Panc1 (cell line): ENCODE results near the gene AVPI1. TPM values are rescaled to one million over a fixed set of nuclear protein-coding genes. Genes with fewer than 3 reads are reported as not detected.

ENCODE experiments used
- ATAC-seq: fragments of 200-7000 bp; cut with Tn5 transposase; 2 replicates; pipeline ENCODE4 v1.9.1; 2020; ENCODE audit warnings: mild to moderate bottlenecking, moderate library complexity
- BruUV-seq: library from RNA; stranded (reverse); fragments of 400-500 nt; replicated peaks from 2 replicates; lab custom pipeline; 2021; lab: Mats Ljungman, UMichigan
- CTCF ChIA-PET: fragments of 300-600 bp; sonication (Branson Sonifier 250); formaldehyde crosslinking; loops from one replicate; lab custom pipeline; 2022; ENCODE audit warnings: antibody characterized with exemption; lab: Charles Lee
- POLR2A ChIA-PET: fragments of 300-600 bp; sonication (Branson Sonifier 250); formaldehyde crosslinking; loops from one replicate; lab custom pipeline; 2022; ENCODE audit warnings: antibody characterized with exemption; lab: Charles Lee
- DNase-seq: peaks from one replicate; pipeline ENCODE4 v3.0.0-alpha.2; 2010; ENCODE audit warnings: low read depth, low spot score
- H3K27ac ChIP-seq: 2 replicates; pipeline ENCODE4 v1.5.1; 2011; ENCODE audit warnings: mild to moderate bottlenecking, low read length, inconsistent platforms
- H3K27me3 ChIP-seq: fragments of 200-500 bp; sonication (Bioruptor generic); 2 replicates; pipeline ENCODE4 v1.6.0; 2014; ENCODE audit warnings: low read length, inconsistent platforms; ENCODE audit not compliant: control insufficient read depth, insufficient read depth
- H3K36me3 ChIP-seq: fragments of 200-500 bp; sonication (Bioruptor generic); 2 replicates; pipeline ENCODE4 v1.5.1; 2014; ENCODE audit warnings: inconsistent platforms, mild to moderate bottlenecking, low read length, moderate library complexity; ENCODE audit not compliant: control insufficient read depth, insufficient read depth
- H3K4me1 ChIP-seq: 2 replicates; pipeline ENCODE4 v1.5.1; 2011; ENCODE audit warnings: inconsistent platforms, mild to moderate bottlenecking, low read length, moderate library complexity; ENCODE audit not compliant: control insufficient read depth, insufficient read depth
- H3K4me3 ChIP-seq, 2 experiments: 2 replicates each; pipeline ENCODE4 v1.5.1; 2011 to 2012; ENCODE audit warnings: low read depth in 2 of 2, low read length in 2 of 2, mild to moderate bottlenecking in 2 of 2, inconsistent platforms in 1 of 2, moderate library complexity in 1 of 2
- H3K9me3 ChIP-seq: fragments of 200-500 bp; sonication (Bioruptor generic); 2 replicates; pipeline ENCODE4 v1.5.1; 2014; ENCODE audit warnings: low read depth, mild to moderate bottlenecking, inconsistent platforms, low read length, moderate library complexity; ENCODE audit not compliant: control insufficient read depth, insufficient read depth
- POLR2AphosphoS5 ChIP-seq: IDR thresholded peaks from 2 replicates; pipeline ENCODE4 v1.6.1; 2012; ENCODE audit warnings: mild to moderate bottlenecking, low read depth, low read length, moderate library complexity
- REST ChIP-seq, 2 experiments: IDR thresholded peaks; 2 replicates each; pipeline ENCODE4 v1.6.1; 2011 to 2012; ENCODE audit warnings: low read depth in 2 of 2, control low read depth in 1 of 2, low read length in 1 of 2, mild to moderate bottlenecking in 1 of 2, moderate library complexity in 1 of 2; ENCODE audit not compliant: insufficient read depth in 1 of 2
- in situ Hi-C: cut with HindIII; loops from 2 replicates; pipeline ENCODE4 v1.10.0; 2016; ENCODE audit warnings: low sequenced_read_pairs, low pct_unique_long_range_greater_than_20kb
- intact Hi-C: fragments of 100-400 bp; cut with micrococcal nuclease; formaldehyde crosslinking; loops from one replicate; pipeline ENCODE4 v1.10.0; 2022; ENCODE audit not compliant: unreplicated experiment
- total RNA-seq: library from RNA; stranded (reverse); gene quantifications from one replicate; pipeline ENCODE4 v1.2.1, GENCODE V29; 2021; ENCODE audit not compliant: unreplicated experiment

AVPI1 gene
- total RNA-seq, 1 experiment from 2014 or later: 8.0 TPM

- CTCF ChIA-PET: interaction anchor here (0.7 kb wide), 1 partner anchor 93 kb away, joined by 5 read pairs; no protein-coding TSS in a partner anchor
- POLR2A ChIA-PET: no interaction called here
- Histone ChIP-seq H3K36me3 (no peaks in the 10 kb centered on the region), H3K27me3 (no peaks in the 10 kb centered on the region), H3K4me1 (peaks cover 3% of the 10 kb centered on the region; the same call in 1 of the 2 replicates), H3K9me3 (no peaks in the 10 kb centered on the region), H3K27ac (no peak overlapping the region), H3K4me3 (no peak overlapping the region)
- intact Hi-C loops (no loop called here), in situ Hi-C loops (no loop called here)
- DNase-seq (no peak), ATAC-seq (no peak)
- no TSS peak for BruUV-seq
- no peak for TF ChIP-seq POLR2AphosphoS5
- TF ChIP-seq REST (IDR thresholded peaks at IDR 0.05; ENCODE audit: insufficient read depth in 1 of 2, low read depth in 2 of 2, low read length in 1 of 2): no peak
These were observed 59.3 kb downstream of the AVPI1 start for GRCh38 chr10:97627731-97628130.

Other genes with a start within 250 kb of the AVPI1 start
- gene EXOSC1, start 241.2 kb downstream of the AVPI1 start, total RNA-seq: 60.3 TPM
- 64.5 TPM for gene ZDHHC16, start 241.1 kb downstream of the AVPI1 start, total RNA-seq
- 83.3 TPM for gene MMS19, start 188.8 kb downstream of the AVPI1 start, total RNA-seq
- gene UBTD1, start 188.3 kb downstream of the AVPI1 start, total RNA-seq: 55.6 TPM
- gene ANKRD2, start 114.5 kb downstream of the AVPI1 start, total RNA-seq: 0.98 TPM
- gene HOGA1, start 102.9 kb downstream of the AVPI1 start, total RNA-seq: 0.08 TPM
- not detected for gene C10orf62, start 97.5 kb downstream of the AVPI1 start, total RNA-seq
- gene MORN4, start 53.7 kb downstream of the AVPI1 start, total RNA-seq: 17.9 TPM
- gene PI4K2A, start 46.6 kb downstream of the AVPI1 start, total RNA-seq: 22.8 TPM
- gene MARVELD1, start 26.5 kb upstream of the AVPI1 start, total RNA-seq: 53.1 TPM
- gene ZFYVE27, start 49.9 kb upstream of the AVPI1 start, total RNA-seq: 37.9 TPM
- gene SFRP5, start 84.8 kb upstream of the AVPI1 start, total RNA-seq: 0.64 TPM
- 1.5 TPM for gene GOLGA7B, start 162.6 kb upstream of the AVPI1 start, total RNA-seq